Suprapubic skin (tissue), 4 donors: ENCODE results near the gene PDE9A.

Experiments used
- CTCF ChIP-seq, 2 donors: fragments of 200-600 bp in 1 of 2; fragments of 450-650 bp in 1 of 2; sonication (generic) in 1 of 2; IDR thresholded peaks; one replicate each; pipeline ENCODE4 v1.5.1; 2016 to 2019; ENCODE audit warnings: antibody characterized with exemption in 2 of 2, mild to moderate bottlenecking in 1 of 2, moderate library complexity in 1 of 2
- EP300 ChIP-seq: sonication (generic); formaldehyde crosslinking; IDR thresholded peaks from one replicate; pipeline ENCODE4 v1.6.1; 2017; ENCODE audit warnings: antibody characterized with exemption
- POLR2A ChIP-seq, 2 donors: fragments of 450-650 bp; IDR thresholded peaks; one replicate each; pipeline ENCODE4 v1.6.1; 2017; ENCODE audit warnings: antibody characterized with exemption in 2 of 2, mild to moderate bottlenecking in 2 of 2, moderate library complexity in 2 of 2
- POLR2AphosphoS5 ChIP-seq, 3 donors: sonication (generic); formaldehyde crosslinking; IDR thresholded peaks; one replicate each; pipeline ENCODE4 v1.6.1; 2017; ENCODE audit warnings: antibody characterized with exemption in 3 of 3

GRCh38 chr21:42733037-42733627 lies 79.7 kb downstream of the PDE9A start:
- TF ChIP-seq EP300 (no peak), CTCF (IDR thresholded peaks at IDR 0.05) (no peak), POLR2A (IDR thresholded peaks at IDR 0.05) (no peak), POLR2AphosphoS5 (IDR thresholded peaks at IDR 0.05) (no peak)
